ENCODE results near the gene POLQ. TPM values are rescaled to one million over a fixed set of nuclear protein-coding genes. Genes with fewer than 3 reads are reported as not detected.
"Not testable (repeated sequence)": the region's sequence is repeated elsewhere in the genome, so short reads cannot be mapped to it uniquely, and the experiment has no call there.

Gene POLQ
- total RNA-seq, 1 donor from 2014 or later, result 2.4 TPM

DNA sequence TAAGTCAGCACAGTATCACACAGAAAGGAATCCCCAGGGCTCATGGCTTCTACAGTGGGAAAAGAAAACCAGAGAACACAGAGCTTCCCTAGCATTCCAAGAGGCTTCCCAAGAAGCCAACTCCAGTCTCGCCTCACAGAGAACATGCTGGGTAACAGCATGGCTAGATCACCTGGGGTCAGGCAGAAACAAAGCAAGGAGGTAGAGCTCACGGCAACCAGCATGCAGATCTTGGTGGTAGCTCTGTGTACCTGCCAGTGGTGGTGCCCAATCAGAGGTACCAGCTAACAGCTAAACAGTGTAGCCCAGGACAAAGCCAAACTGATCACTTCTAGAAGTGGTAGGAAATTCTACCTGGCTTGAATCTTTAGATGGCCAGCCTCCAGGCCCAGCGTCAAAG is 31.3 kb downstream of the POLQ start:
- no peak for DNase-seq (ENCODE audit: low spot score)

DNA sequence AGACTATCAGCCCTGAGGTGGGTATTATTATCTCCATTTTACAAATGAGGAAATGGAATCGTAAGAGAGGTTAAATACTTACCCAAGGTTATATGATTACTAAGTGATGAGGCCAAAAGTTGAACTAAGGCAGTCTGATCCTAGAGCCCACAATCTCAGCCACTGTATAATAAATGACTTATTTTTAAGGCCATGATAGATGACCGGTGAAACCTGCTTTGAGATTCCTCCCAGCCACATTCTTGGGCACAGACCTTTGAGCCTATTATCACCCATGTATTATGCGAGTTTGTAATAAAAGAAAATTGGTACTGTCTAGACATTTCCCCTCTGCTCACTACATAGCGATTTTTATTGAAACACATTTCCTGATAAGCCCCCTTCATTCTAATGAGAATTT is 37.4 kb downstream of the POLQ start:
- no peak for DNase-seq (ENCODE audit: low spot score)

DNA sequence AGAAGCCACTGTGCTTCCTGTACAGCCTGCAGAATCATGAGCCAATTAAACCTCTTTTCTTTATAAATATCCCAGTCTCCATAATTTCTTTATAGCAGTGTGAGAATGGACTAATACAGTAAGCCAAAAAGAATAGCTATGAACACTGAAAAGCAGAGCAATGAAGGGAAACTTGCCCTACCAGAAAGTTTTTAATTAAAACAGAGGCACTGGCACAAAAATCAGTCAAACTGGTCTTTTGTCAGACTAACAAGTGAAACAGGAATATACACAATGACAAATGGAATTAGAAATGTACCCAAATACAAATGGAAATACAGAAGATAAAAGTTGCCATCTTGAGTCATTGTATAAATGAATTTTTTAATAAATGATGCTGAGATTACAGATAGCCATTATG is 40.5 kb downstream of the POLQ start:
- no peak for DNase-seq (ENCODE audit: low spot score)

DNA sequence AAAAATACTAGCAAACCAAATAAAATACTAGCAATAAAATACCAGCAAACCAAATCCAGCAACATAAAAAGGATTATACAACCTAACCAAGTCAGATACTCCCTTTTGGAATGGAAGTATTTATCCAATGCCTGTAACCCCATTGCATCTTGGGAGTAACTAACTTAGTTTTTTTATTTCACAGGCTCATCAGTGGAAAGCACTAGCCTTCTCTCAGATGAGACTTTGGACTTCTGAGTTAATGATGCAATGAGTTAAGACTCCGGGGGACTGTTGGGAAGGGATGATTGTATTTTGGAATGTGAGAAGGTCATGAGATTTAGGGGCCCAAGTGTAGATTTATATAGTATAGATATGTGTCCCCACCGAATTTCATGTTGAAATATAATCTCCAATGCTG is 41.2 kb downstream of the POLQ start:
- no peak for DNase-seq (ENCODE audit: low spot score)

DNA sequence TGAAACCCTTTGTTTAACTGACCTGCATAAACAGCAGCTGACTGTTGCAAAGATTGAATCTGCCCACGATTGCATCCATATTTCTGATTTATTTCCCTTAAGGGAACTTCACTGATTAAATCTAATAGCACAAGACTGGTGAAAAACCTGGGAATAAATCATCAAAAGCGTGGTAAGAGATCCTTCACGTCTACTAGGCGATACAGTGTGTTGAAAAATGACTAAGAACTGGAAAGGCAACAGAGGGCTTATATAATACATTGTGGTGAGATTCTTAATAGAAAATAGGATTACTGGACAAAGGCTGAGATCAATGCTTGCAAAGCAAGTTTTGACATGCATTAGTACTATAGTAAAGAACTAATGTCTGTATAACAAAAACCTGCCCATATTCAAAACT is 49.0 kb downstream of the POLQ start:
- DNase-seq (ENCODE audit: low spot score), result no peak

DNA sequence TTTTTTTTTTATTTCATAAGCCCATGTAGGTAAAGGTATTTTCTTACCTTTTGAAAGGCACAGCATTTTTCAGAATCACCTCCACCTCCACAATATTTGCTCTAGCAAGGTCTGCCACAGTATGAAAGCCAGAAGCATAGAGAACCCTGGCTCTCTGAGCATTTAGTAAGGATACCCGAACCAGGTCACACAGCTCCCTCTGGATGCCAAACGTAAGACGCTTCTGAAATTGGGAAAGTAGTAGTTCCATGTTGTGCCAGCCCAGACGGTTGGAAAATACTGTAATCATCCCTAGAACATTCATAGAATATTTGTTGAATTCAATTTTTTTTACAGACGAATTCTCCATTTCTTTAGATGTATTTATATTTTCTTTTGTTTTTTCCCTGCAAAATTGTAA is 52.4 kb downstream of the POLQ start:
- DNase-seq (ENCODE audit: low spot score), result peak; percentile 12

DNA sequence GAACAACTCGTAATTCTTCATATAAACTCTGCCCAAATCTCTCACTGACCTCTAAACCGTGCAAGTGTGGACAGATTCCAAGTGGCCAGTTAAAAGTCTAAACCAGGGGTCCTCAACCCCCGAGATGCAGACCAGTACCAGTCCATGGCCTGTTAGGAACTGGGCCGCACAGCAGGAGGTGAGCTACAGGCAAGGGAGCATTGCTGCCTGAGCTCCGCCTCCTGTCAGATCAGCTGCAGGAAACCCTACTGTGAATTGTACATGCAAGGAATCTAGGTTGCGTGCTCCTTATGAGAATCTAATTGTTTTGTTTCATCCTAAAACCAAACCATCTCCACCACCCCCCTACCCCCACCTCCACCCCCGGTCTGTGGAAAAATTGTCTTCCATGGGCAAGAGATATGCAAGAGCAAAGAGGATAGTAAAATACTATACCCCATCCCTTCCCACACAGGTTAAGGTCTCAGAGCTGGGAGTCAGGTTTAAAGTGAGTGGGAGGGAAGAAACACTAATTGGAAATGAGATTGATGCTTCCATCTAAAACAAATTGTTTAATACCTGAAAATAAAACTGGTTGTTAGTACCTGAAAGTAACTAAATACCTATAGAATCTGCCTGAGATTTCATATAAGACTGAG is 54.0 kb downstream of the POLQ start:
- no peak for DNase-seq (ENCODE audit: low spot score)

DNA sequence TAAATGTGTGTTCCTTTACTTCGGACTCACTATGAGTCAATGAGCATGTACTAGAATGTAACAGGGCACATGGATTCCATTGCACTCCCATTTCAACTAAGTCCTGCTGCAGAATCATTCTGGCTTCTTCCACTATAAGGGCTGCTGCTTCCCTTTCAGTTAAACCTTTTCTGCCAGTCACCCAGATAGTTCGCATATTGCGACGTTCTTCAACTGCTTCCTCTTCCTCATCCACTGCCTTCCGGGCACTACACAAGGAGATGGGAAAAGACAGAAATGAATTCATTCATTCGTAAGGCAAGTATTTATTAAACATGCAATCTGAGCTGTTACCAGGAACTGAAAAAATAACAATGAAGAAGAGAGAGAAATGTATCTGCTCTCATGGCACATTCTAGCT is 55.6 kb downstream of the POLQ start:
- DNase-seq (ENCODE audit: low spot score), result no peak

DNA sequence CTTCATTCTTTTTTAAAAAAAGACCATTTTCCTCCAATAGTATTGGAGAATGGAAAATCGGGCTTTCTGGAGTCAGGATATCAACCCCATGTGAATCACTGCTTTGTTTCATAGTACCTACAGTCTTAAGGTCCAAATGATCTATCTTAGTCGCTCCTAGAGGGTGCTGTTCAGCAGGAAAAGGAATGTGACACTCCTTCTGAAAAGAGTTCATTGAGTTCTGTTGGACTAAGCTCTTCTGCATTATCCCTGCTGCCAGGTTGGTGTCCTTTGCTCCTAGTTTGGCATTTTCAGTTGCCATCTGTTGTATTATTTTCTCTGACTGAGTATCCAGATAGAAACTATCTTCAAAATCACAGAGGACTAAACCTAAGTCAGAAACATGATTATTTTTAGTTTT is 57.2 kb downstream of the POLQ start:
- no peak for DNase-seq (ENCODE audit: low spot score)

DNA sequence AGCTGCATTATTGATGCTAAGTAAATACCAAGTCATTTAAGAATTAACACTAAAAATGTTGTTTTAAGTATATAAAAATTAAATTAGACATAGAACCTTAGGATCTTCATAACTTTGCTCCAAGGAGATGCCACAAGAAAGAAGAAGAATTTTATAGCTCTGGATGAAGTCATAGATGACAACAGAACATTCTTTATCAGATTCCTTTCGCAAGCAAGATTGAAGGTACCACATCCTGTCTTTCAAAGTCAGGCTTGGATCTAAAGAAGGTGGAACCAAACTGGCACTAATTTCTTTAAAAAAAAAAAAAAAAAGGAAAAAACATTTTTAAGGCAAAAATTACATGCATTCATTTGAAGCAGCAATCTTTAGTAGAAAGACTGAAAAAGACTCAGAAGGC is 62.5 kb downstream of the POLQ start:
- DNase-seq (ENCODE audit: low spot score), result no peak

DNA sequence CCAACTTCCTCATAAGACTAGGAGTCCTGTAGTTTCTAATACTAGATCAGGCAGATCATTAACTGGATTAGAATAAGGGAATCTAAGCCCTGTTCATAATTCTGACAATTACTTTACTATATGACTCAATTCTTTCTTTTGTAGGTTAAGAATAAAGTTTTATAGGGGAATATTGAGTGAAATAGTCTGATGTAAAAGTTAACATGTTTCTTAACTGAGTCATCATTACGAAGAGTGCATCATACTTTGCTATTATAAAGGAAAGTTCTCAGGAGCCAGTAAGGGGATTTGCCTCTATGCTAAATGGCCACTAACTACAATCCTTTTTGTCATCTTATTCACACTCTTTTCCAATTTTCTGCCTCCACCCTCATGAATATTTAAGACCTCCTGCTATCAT is 63.1 kb downstream of the POLQ start:
- DNase-seq (ENCODE audit: low spot score), result no peak

DNA sequence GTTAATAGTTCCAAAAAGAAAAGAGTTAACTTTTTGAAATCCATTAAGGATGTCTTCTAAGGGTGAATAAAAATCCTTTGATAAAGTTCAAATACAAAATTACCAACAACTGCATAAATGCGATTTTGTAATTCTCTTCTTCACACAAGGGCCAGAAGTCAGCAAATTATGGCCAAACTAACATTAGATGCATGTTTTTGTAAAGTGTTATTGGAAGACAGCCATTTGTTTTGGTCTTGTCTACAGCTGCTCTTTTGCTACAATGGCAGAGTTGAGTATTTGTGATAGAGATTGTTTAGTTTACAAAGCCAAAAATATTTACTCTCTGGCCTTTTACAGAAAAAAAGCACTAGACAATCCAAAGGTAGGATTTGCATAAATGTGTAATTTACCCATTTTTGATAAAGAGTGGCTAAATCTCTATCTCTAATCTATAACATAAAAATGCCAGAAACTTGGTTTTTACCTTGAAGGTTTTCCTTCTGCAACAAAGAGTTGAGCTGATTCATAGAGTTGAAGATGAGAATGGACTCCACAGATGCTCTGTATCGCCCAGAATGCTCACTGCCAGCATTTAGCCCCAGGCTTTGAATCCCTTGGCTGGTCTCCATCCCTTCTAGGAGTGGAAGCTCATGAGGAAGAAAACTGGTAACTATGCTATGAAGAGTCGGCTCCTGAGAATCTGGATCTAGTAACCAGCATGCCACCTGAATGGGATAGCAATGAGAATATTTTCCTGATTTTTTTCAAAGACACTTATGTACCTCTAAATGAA is 64.5 kb downstream of the POLQ start:
- DNase-seq (ENCODE audit: low spot score), result no peak

DNA sequence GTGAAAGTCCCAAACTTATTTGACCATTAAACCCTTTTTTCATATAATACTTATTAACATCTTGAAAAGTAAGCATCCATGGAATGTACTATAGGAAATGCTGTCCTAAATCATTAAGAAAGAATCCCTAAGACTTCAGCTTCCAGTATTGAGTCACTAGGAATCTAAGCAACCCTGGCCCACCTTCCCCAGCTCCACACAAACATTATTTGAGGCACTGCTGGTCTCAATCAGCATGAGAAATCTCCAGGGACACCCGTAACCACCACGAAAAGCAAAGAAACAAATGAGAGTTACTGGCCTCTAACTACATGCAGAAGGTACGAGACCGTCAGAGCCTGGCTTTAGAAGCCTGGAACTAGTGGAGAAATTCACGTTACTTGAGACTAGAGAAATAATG is 68.2 kb downstream of the POLQ start:
- no peak for DNase-seq (ENCODE audit: low spot score)

DNA sequence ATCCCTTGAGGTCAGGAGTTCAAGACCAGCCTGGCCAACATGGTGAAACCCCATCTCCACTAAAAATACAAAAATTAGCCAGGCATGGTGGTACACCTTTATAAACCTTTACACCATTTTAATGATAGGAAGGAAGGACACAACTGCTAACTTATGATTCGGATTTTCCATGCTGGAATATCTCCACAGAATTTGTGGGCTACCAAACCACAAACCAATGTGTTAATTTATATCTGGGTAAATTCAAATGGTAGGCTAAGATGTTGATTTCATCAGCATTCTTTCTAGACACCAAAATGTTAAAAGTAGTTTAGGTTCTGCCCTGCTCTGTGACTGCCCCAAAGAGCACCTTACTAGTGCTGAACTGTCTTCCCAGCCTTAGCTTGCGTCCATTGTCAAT is 72.8 kb downstream of the POLQ start:
- no peak for DNase-seq (ENCODE audit: low spot score)

DNA sequence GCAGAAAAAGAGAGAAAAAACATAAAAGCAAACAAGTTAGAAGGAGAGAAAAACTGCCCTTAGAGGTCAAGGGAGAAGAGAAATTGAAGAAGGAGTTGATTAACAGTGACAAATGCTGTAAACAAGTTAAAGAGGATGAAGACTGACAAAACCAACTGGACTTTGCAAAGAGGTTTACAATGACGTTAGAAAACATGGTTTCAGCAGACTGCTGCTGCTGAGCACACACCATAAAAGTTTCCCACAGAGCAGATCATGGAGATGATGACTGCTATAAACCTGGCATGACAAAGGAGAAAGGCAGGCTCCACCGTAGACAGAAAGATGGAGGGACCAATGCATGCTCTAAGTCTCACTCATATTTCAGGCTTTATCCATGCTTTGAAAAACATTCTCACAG is 78.7 kb downstream of the POLQ start:
- no peak for DNase-seq (ENCODE audit: low spot score)

DNA sequence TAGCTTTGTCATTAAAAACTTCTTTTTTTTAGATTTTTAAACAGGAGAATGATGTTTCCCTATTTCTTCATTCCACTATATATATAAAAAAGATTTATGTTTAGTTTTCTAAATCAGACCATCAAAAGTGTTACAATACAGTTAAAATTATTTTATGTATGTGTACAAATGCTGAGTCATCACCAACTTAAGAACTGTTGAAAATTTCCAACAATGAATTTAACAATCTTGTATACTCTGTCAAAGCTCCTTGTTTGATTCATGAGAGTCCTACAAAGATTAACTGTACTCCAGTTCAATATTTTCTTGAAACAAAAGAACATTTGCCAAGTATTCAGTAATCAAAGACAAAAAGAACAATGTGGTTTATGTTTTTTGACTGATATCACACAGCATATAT is 82.0 kb downstream of the POLQ start:
- DNase-seq (ENCODE audit: low spot score), result no peak

DNA sequence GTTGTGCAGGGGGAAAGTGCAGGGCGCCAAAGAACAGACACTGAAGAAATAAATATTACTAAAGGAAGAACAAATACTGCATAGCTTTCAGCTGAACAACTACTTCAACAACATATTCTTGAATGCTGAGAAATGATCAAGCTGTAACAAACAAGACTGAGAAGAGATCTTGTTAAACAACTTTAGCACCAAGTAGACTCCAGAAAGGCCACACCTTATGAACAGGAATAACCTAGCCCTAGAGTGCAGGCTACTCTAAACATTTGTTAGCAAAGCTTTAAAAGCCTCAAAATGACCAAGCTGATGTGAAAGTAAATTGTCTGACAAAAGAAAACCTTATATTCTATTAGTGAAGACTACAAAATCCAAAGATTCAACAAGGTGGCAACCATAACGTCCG is 83.2 kb downstream of the POLQ start:
- no peak for DNase-seq (ENCODE audit: low spot score)

DNA sequence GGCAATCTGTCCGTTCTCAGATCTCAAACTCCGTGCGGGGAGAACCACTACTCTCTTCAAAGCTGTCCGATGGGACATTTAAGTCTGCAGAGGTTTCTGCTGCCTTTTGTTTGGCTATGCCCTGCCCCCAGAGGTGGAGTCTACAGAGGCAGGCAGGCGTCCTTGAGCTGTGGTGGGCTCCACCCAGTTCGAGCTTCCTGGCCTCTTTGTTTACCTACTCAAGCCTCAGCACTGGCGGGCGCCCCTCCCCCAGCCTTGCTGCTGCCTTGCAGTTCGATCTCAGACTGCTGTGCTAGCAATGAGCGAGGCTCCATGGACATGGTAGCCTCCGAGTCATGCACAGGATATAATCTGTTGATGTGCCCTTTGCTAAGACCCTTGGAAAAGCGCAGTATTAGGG is 94.0 kb downstream of the POLQ start:
- DNase-seq (ENCODE audit: low spot score), result not testable (repeated sequence)

DNA sequence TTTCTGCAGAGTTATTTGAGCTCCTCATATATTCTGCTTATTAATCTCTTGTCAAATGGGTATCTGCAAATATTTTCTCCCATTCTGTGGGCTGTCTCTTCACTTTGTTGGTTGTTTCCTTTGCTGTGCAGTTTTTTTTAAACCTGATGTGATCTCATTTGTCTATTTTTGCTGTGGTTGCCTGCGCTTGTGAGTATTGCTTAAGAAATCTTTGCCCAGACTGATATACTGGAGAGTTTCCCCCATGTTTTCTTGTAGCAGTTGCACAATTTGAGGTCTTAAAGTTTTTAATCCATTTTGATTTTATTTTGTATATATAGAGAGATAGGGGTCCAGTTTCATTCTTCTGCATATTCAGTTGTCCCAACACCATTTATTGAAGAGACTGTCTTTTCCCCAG is 102.3 kb downstream of the POLQ start:
- DNase-seq (ENCODE audit: low spot score), result no peak

DNA sequence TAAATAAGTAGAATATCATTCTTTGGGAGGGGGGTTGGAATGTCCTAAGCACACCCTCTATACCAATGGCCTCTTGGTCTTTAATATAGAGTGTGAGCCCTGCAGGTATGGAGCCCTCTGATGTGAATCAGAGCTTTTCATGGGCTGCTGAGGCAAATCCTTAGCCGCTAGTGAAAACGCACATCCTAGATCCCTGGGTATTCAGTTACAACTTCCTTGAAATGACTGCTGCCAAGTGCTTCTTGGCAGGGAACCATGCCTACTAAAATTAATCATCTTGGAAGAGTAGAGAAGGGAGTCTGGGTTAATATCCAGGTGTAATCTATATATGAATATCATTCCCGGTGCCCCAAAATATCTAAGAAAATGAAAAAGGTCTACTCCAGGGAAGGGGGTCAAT is 109.1 kb downstream of the POLQ start:
- DNase-seq (ENCODE audit: low spot score), result no peak

DNA sequence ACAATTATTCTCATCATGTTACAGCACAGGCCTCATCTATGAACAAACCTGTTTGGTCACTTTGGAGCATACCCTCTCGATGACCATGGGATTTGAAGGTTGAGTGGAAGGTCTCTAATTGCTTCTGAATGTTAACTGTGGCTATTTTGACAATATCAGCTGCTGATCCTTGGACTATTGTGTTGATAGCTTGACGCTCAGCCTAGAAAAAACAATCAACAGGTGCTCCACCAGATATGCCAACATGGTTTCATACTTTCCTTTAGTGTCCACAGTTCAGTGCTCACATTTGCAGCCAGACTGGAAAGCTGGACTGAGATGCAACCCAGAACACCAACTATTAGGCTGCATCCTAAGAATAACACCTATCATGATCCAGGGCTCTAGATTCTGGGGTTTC is 109.7 kb downstream of the POLQ start:
- no peak for DNase-seq (ENCODE audit: low spot score)

DNA sequence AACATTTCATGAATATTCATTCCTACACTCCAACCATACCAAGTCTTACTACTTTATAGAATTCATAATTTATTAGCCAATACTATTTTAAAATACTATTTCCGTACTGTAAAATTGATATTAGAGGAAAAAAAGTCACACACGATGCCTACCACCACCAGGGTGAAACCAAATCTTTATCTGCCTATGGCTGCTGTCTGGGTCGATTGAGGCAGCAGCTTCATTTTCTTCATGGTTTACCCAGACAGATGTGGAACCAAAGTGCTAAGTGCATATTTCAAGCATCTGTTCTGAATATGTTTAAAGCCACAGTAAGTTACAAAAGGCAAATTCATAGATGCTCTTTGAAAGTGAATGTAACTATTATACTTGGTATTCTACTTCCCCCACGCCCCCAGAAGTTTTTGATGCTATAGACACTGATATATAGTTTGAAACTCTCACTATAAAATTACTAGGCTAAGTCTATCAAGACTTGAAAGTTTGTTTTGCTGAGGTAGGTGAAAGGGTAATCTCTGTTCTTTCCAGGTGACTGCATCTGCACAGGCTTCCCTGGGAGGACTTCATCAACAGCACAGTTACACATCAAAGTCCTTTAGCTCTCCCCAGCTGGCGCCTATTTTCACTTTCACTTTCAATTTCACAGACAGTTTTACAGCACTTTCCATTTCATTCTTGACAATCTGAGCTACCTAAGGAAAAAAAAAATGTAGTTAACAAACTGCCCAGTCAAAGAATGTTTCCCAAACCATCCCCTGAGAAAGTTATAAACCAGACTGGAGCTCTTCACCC is 113.9 kb downstream of the POLQ start:
- peak; percentile 52 for DNase-seq (ENCODE audit: low spot score)

DNA sequence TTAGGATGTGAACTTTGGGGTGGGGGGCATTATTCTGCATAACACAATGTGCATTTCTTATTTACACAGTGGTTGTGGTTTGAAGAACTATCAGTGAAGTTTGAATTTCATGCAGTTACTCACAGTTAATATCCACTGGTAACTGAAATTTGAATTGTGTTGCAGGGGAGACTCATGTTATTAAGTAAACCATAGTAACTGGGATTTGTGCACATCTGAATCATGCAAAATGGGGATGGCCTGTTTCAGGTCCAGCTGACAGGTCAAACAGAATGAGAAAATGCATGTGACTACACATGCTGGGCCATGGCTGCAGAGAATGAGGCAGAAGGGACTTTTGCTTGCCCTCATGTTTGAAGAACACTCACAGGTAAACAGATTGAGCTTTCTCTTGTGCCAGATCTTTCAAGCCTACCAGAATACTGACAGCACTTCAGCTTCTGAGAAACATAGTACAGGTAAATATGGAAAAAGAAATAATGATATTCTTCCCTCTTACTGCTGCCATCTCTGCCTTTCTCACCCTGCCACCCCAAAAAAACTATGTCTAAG is 115.0 kb downstream of the POLQ start:
- DNase-seq (ENCODE audit: low spot score), result no peak
